Duodenal mucosa (tissue), 2 donors: ENCODE results near the gene KLHL30.
"Not testable (repeated sequence)": the region's sequence is repeated elsewhere in the genome, so short reads cannot be mapped to it uniquely, and the experiment has no call there.

ENCODE experiments used
- H3K27ac ChIP-seq: one replicate; pipeline ENCODE4 v1.7.0; 2013; ENCODE audit warnings: low read depth, low read length
- H3K27me3 ChIP-seq, 2 donors: one replicate each; pipeline ENCODE4 v1.7.0; 2013; ENCODE audit warnings: low read length in 2 of 2, control low read depth in 1 of 2; ENCODE audit not compliant: insufficient read depth in 2 of 2, control insufficient read depth in 1 of 2
- H3K36me3 ChIP-seq, 2 donors: one replicate each; pipeline ENCODE4 v1.7.0; 2013; ENCODE audit warnings: low read length in 2 of 2, control low read depth in 1 of 2; ENCODE audit not compliant: insufficient read depth in 2 of 2, control insufficient read depth in 1 of 2
- H3K4me1 ChIP-seq, 2 donors: one replicate each; pipeline ENCODE4 v1.7.0; 2013; ENCODE audit warnings: low read length in 2 of 2, control low read depth in 1 of 2; ENCODE audit not compliant: insufficient read depth in 2 of 2, control insufficient read depth in 1 of 2
- H3K4me3 ChIP-seq, 2 donors: one replicate each; pipeline ENCODE4 v1.7.0; 2013; ENCODE audit warnings: low read length in 2 of 2, low read depth in 1 of 2
- H3K9ac ChIP-seq, 2 donors: one replicate each; pipeline ENCODE4 v1.7.0; 2013; ENCODE audit warnings: low read length in 2 of 2, low read depth in 1 of 2
- H3K9me3 ChIP-seq, 2 donors: one replicate each; pipeline ENCODE4 v1.7.0; 2013; ENCODE audit warnings: low read length in 2 of 2, control low read depth in 1 of 2; ENCODE audit not compliant: control insufficient read depth in 1 of 2

Gene KLHL30

GRCh38 chr2:238165288-238165921 is 26.9 kb downstream of the KLHL30 start:
- Histone ChIP-seq H3K9ac (no peak overlapping the region), H3K36me3 (peaks cover 7 to 22% of the 10 kb centered on the region in 2 donors), H3K4me1 (peaks cover 4 to 14% of the 10 kb centered on the region in 2 donors), H3K27ac (no peak overlapping the region), H3K27me3 (peaks cover 11 to 12% of the 10 kb centered on the region in 2 donors), H3K9me3 (no peaks in the 10 kb centered on the region), H3K4me3 (no peak overlapping the region)

DNA sequence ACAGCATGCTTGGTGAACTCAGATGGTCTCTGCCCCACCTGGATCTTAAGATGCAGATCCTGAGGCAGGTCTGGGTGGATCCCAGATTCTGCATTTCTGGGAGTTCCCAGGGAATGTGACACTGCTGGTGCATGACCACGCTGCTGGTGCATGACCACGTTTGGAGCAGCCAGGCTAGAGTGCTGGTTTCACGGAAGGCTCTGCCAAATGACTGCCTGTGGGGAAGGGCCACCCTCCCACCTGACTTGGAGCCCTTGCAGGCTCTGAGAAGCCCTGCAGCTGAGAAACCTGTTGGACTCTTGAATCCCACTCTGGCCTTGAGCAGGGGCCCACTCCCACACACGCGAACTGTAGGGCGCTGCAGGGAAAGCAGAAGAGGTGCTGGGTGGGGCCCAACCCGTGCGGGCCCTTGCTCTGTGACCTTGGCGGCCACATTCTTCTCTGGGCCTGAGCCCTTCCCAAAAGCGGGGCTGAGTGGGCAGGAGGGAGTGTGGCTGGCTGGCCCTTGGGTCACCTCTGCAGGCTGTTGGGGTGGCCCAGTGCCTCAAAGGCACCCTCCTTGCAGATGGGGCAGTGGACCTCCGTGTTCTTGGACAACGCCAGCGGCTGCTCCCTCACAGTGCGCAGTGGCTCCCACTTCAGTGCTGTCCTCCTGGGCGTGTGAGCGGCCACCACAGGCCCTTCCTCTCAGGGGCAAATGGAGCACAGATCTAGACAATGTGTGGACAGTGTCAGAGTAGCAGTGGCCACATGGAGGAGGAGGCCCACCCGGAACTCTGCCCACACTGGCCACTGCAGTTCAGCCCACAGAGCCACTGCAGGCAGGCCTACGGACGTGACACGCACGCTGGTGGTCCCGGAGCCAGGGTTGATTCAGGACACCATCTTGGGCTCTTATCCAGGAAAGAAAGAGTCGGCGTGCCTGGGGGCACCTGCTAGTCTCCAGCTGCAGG is 28.2 kb downstream of the KLHL30 start:
- Histone ChIP-seq H3K27ac (no peak overlapping the region), H3K27me3 (peaks cover 8 to 12% of the 10 kb centered on the region in 2 donors), H3K4me1 (peaks cover 4 to 15% of the 10 kb centered on the region in 2 donors), H3K36me3 (peaks cover 10 to 33% of the 10 kb centered on the region in 2 donors), H3K9ac (no peak overlapping the region), H3K9me3 (no peaks in the 10 kb centered on the region), H3K4me3 (no peak overlapping the region)

- Histone ChIP-seq H3K36me3 (peaks cover 12 to 39% of the 10 kb centered on the region in 2 donors), H3K9me3 (no peaks in the 10 kb centered on the region), H3K27me3 (peaks cover 8 to 12% of the 10 kb centered on the region in 2 donors), H3K9ac (no peak overlapping the region), H3K4me3 (no peak overlapping the region), H3K4me1 (peaks cover 4 to 15% of the 10 kb centered on the region in 2 donors), H3K27ac (no peak overlapping the region)
Measured at GRCh38 chr2:238167344-238167715, 28.9 kb downstream of the KLHL30 start.

- Histone ChIP-seq H3K9me3 (no peaks in the 10 kb centered on the region), H3K36me3 (peaks cover 16 to 43% of the 10 kb centered on the region in 2 donors), H3K4me1 (peaks cover 4 to 15% of the 10 kb centered on the region in 2 donors), H3K9ac (no peak overlapping the region), H3K27ac (no peak overlapping the region), H3K4me3 (no peak overlapping the region), H3K27me3 (peaks cover 7 to 11% of the 10 kb centered on the region in 2 donors)
Measured at GRCh38 chr2:238167761-238168160, 29.3 kb downstream of the KLHL30 start.

DNA sequence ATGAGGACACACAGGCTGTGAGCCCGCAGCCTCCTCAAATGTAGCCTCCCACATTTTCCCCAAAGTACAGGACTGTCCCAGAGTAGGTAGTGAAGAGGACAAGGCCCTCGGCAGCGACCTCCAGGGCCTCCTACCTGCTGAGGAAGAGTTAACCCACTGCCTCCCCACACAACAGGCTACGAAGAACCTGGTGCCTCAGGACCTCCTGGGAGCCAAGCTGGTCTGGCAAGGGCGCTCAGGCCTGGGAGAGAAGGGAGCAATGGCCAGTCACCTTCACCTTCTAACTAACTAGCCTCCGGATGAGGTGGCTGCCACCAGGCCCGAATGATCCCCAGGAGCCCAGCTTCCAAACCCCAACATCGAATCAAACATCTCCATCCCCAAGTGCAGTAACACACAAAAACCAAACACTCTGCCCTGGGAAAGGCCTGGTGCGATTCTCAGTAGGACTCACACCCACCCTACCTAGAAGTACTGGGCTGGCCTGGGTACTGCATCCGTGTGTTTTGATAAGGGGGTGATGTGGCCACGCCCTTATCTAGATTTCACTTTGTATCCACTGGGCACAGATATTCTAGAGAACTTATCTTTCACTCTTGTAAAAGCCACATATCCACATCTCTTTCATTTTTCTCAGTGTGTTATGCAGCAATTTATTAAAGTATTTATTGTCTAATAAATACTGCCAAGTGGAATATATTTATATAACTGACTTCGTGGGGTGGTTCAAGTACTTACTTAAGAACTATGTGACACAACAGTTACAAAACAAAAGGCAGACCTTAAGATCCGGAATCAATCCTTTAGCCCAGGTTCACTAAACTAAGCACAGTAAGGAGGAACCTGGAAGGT is 30.0 kb downstream of the KLHL30 start:
- Histone ChIP-seq H3K27me3 (peaks cover 1 to 4% of the 10 kb centered on the region in 2 donors), H3K4me3 (no peak overlapping the region), H3K36me3 (peaks cover 22 to 50% of the 10 kb centered on the region in 2 donors), H3K27ac (no peak overlapping the region), H3K9me3 (no peaks in the 10 kb centered on the region), H3K9ac (no peak overlapping the region), H3K4me1 (peaks cover 4 to 15% of the 10 kb centered on the region in 2 donors)

DNA sequence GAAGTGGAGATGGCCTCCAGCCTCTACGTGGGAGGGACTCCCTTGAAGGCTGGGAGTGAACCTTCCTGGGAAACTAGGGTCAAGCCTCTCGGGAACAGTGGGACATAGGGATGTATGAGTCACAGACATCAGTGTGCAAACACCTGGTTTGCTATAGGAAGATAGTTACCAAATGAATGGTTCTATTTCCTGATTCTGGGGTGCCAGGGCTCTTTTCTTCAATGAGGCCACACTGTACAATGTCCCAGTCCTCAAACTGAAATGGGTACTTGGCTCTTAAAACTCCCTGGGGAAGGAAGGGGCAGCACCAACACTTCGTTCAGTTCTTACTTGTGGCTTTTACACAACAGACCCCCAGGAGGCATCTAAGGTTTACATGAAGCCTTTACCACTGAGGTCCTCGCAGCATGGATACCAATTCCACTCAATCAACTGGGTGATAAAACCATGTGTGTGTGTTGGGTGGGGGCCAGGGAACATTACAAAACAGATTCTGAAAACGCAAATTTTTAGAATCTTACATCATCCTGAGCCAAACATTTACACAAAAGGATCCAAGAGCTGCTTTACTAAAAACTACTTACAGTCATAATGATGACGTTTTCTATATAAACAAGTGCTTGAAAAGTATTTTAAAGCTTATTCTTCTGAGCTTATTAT is 30.7 kb downstream of the KLHL30 start:
- no peaks in the 10 kb centered on the region for H3K9me3 ChIP-seq
- peaks cover 4 to 15% of the 10 kb centered on the region in 2 donors for H3K4me1 ChIP-seq
- H3K36me3 ChIP-seq: peaks cover 29 to 58% of the 10 kb centered on the region in 2 donors
- no peak overlapping the region for H3K4me3 ChIP-seq
- H3K27me3 ChIP-seq: no peaks in the 10 kb centered on the region
- no peak overlapping the region for H3K9ac ChIP-seq
- no peak overlapping the region for H3K27ac ChIP-seq

- peaks cover 35 to 64% of the 10 kb centered on the region in 2 donors for H3K36me3 ChIP-seq
- no peak overlapping the region for H3K27ac ChIP-seq
- peaks cover 4 to 15% of the 10 kb centered on the region in 2 donors for H3K4me1 ChIP-seq
- no peak overlapping the region for H3K4me3 ChIP-seq
- no peaks in the 10 kb centered on the region for H3K9me3 ChIP-seq
- H3K27me3 ChIP-seq: no peaks in the 10 kb centered on the region
- H3K9ac ChIP-seq: no peak overlapping the region
Measured at GRCh38 chr2:238169708-238170251, 31.3 kb downstream of the KLHL30 start.

- Histone ChIP-seq H3K9me3 (no peaks in the 10 kb centered on the region), H3K9ac (no peak overlapping the region), H3K27ac (no peak overlapping the region), H3K4me3 (no peak overlapping the region), H3K27me3 (no peaks in the 10 kb centered on the region), H3K36me3 (peaks cover 35 to 67% of the 10 kb centered on the region in 2 donors), H3K4me1 (peaks cover 4 to 15% of the 10 kb centered on the region in 2 donors)
Measured at GRCh38 chr2:238170386-238171071, 32.1 kb downstream of the KLHL30 start.

DNA sequence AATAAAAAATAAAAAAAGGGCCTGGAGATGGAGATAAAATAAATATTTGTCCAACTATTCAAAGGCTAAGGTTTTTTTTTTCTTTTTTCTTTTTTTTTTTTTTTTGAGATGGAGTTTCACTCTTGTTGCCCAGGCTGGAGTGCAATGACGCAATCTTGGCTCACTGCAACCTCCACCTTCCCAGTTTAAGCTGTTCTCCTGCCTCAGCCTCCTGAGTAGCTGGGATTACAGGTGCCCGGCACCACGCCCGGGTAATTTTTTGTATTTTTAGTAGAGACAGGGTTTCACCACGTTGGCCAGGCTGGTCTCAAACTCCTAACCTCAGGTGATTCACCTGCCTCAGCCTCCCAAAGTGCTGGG is 32.6 kb downstream of the KLHL30 start:
- peaks cover 35 to 70% of the 10 kb centered on the region in 2 donors for H3K36me3 ChIP-seq
- H3K27me3 ChIP-seq: not testable (repeated sequence)

More for the DNA sequence above, 32.6 kb downstream of the KLHL30 start:
- H3K4me1 ChIP-seq: peaks cover 4 to 15% of the 10 kb centered on the region in 2 donors
- H3K4me3 ChIP-seq, H3K27ac ChIP-seq, H3K9ac ChIP-seq, H3K9me3 ChIP-seq: not testable (repeated sequence)
